H9 (cell line): ENCODE results near the gene MUC16. TPM values are rescaled to one million over a fixed set of nuclear protein-coding genes. Genes with fewer than 3 reads are reported as not detected.

Experiments
- DNase-seq: peaks from one replicate; pipeline ENCODE4 v3.0.0-alpha.2; 2017
- H2AFZ ChIP-seq: one replicate; pipeline ENCODE4 v1.6.1; 2013; ENCODE audit warnings: mild to moderate bottlenecking, low read length, control low read depth, moderate library complexity
- H2AK5ac ChIP-seq: 2 replicates; pipeline ENCODE4 v1.6.1; 2013; ENCODE audit warnings: low read length, control low read depth, mixed read lengths; ENCODE audit not compliant: insufficient read length
- H2BK120ac ChIP-seq: one replicate; pipeline ENCODE4 v1.6.1; 2013; ENCODE audit warnings: low read depth, mild to moderate bottlenecking, low read length, control low read depth, inconsistent platforms; ENCODE audit not compliant: poor library complexity, severe bottlenecking
- H2BK12ac ChIP-seq: 2 replicates; pipeline ENCODE4 v1.6.1; 2013; ENCODE audit warnings: low read length, control low read depth, mixed read lengths, low read depth; ENCODE audit not compliant: insufficient read length
- H2BK15ac ChIP-seq: 2 replicates; pipeline ENCODE4 v1.6.1; 2013; ENCODE audit warnings: low read depth, low read length, control low read depth
- H2BK20ac ChIP-seq: one replicate; pipeline ENCODE4 v1.6.1; 2013; ENCODE audit warnings: low read depth, mild to moderate bottlenecking, low read length, control low read depth, inconsistent platforms; ENCODE audit not compliant: poor library complexity, severe bottlenecking
- H2BK5ac ChIP-seq: 2 replicates; pipeline ENCODE4 v1.6.1; 2013; ENCODE audit warnings: low read length, control low read depth, mixed read lengths; ENCODE audit not compliant: insufficient read length
- H3K14ac ChIP-seq: 2 replicates; pipeline ENCODE4 v1.6.1; 2013; ENCODE audit warnings: low read length, control low read depth; ENCODE audit not compliant: insufficient read depth
- H3K18ac ChIP-seq: 2 replicates; pipeline ENCODE4 v1.6.1; 2013; ENCODE audit warnings: low read depth, mild to moderate bottlenecking, mixed read lengths, low read length, control low read depth; ENCODE audit not compliant: insufficient read length
- H3K23ac ChIP-seq: 2 replicates; pipeline ENCODE4 v1.6.1; 2013; ENCODE audit warnings: low read length, control low read depth, mixed read lengths, low read depth; ENCODE audit not compliant: insufficient read length
- H3K23me2 ChIP-seq: 2 replicates; pipeline ENCODE4 v1.6.1; 2013; ENCODE audit warnings: low read depth, mild to moderate bottlenecking, mixed read lengths, low read length, control low read depth; ENCODE audit not compliant: insufficient read length, poor library complexity, severe bottlenecking
- H3K27ac ChIP-seq: 2 replicates; pipeline ENCODE4 v1.5.1; 2013; ENCODE audit warnings: low read length, control low read depth, mixed read lengths, low read depth; ENCODE audit not compliant: insufficient read length
- H3K27me3 ChIP-seq: 2 replicates; pipeline ENCODE4 v1.6.1; 2013; ENCODE audit warnings: low read length, control low read depth, inconsistent platforms; ENCODE audit not compliant: insufficient read depth
- H3K4ac ChIP-seq: 2 replicates; pipeline ENCODE4 v1.6.1; 2013; ENCODE audit warnings: low read depth, mild to moderate bottlenecking, control low read depth, inconsistent platforms, low read length, moderate library complexity
- H3K4me1 ChIP-seq: 2 replicates; pipeline ENCODE4 v1.6.1; 2013; ENCODE audit warnings: low read length, control low read depth, inconsistent platforms; ENCODE audit not compliant: insufficient read depth
- H3K4me2 ChIP-seq: 2 replicates; pipeline ENCODE4 v1.6.1; 2013; ENCODE audit warnings: low read length, control low read depth, mixed read lengths; ENCODE audit not compliant: insufficient read length, insufficient read depth
- H3K56ac ChIP-seq: 2 replicates; pipeline ENCODE4 v1.6.1; 2013; ENCODE audit warnings: low read depth, mild to moderate bottlenecking, mixed read lengths, low read length, control low read depth; ENCODE audit not compliant: insufficient read length
- H3K79me1 ChIP-seq: 2 replicates; pipeline ENCODE4 v1.6.1; 2013; ENCODE audit warnings: low read depth, mild to moderate bottlenecking, moderate library complexity, low read length, control low read depth, inconsistent platforms; ENCODE audit not compliant: insufficient read depth, poor library complexity, severe bottlenecking
- H3K79me2 ChIP-seq: 2 replicates; pipeline ENCODE4 v1.6.1; 2013; ENCODE audit warnings: low read length, control low read depth, inconsistent platforms; ENCODE audit not compliant: insufficient read depth
- H3K9ac ChIP-seq: 2 replicates; pipeline ENCODE4 v1.6.1; 2013; ENCODE audit warnings: low read length, control low read depth, mixed read lengths; ENCODE audit not compliant: insufficient read length; ENCODE audit errors: extremely low read depth
- H3K9me3 ChIP-seq: one replicate; pipeline ENCODE4 v1.6.1; 2013; ENCODE audit warnings: low read depth, low read length, inconsistent platforms; ENCODE audit not compliant: control insufficient read depth
- H3T11ph ChIP-seq: one replicate; pipeline ENCODE4 v1.6.1; 2013; ENCODE audit warnings: mild to moderate bottlenecking, low read length, control low read depth, inconsistent platforms
- H4K20me1 ChIP-seq: one replicate; pipeline ENCODE4 v1.6.1; 2013; ENCODE audit not compliant: control insufficient read depth, insufficient read length, insufficient read depth
- H4K5ac ChIP-seq: 2 replicates; pipeline ENCODE4 v1.6.1; 2013; ENCODE audit warnings: low read depth, mild to moderate bottlenecking, mixed read lengths, low read length, control low read depth; ENCODE audit not compliant: insufficient read length
- H4K8ac ChIP-seq: replicated peaks from 2 replicates; pipeline ENCODE4 v1.6.1; 2013; ENCODE audit warnings: low read length, control low read depth, mixed read lengths, low read depth; ENCODE audit not compliant: insufficient read length
- H4K91ac ChIP-seq: 2 replicates; pipeline ENCODE4 v1.6.1; 2013; ENCODE audit warnings: low read depth, mild to moderate bottlenecking, moderate library complexity, mixed read lengths, low read length, control low read depth; ENCODE audit not compliant: insufficient read length
- H3K27ac Mint-ChIP-seq, 3 experiments: 2 replicates in 2 of 3; 3 replicates in 1 of 3; pipeline ENCODE4 v1.8.0; 2020 to 2021; ENCODE audit warnings: mixed read lengths in 3 of 3, mild to moderate bottlenecking in 1 of 3, moderate library complexity in 1 of 3
- H3K27me3 Mint-ChIP-seq: 2 replicates; pipeline ENCODE4 v1.8.0; 2021; ENCODE audit warnings: low read depth, mild to moderate bottlenecking, moderate library complexity, mixed read lengths
- H3K36me3 Mint-ChIP-seq, 3 experiments: 2 replicates in 2 of 3; 3 replicates in 1 of 3; pipeline ENCODE4 v1.8.0; 2020 to 2021; ENCODE audit warnings: low read depth in 3 of 3, mixed read lengths in 3 of 3; ENCODE audit not compliant: insufficient read depth in 1 of 3
- H3K4me1 Mint-ChIP-seq, 2 experiments: 2 replicates each; pipeline ENCODE4 v1.8.0; 2020; ENCODE audit warnings: mixed read lengths in 2 of 2
- H3K4me3 Mint-ChIP-seq, 2 experiments: 2 replicates in 1 of 2; 3 replicates in 1 of 2; pipeline ENCODE4 v1.8.0; 2020 to 2021; ENCODE audit warnings: mild to moderate bottlenecking in 2 of 2, mixed read lengths in 2 of 2, moderate library complexity in 1 of 2
- H3K9me3 Mint-ChIP-seq, 2 experiments: 2 replicates in 1 of 2; 3 replicates in 1 of 2; pipeline ENCODE4 v1.8.0; 2020; ENCODE audit warnings: mild to moderate bottlenecking in 2 of 2, mixed read lengths in 2 of 2, moderate library complexity in 1 of 2
- CTCF ChIP-seq: fragments of 200-600 bp; sonication (generic); conservative IDR thresholded peaks from 3 replicates; pipeline ENCODE4 v1.8.0; 2021; ENCODE audit warnings: antibody characterized with exemption, mild to moderate bottlenecking
- WGBS: extraction: QIAGEN DNeasy Blood & Tissue Kit; methylation state at CpG from one replicate; pipeline ENCODE4 v1.1.7; 2013; ENCODE audit warnings: missing lambda C conversion rate, low lambda C conversion rate, mixed read lengths; ENCODE audit not compliant: insufficient read length; ENCODE audit errors: extremely low coverage; 5-methylcytosine and 5-hydroxymethylcytosine counted together
- total RNA-seq: library from RNA; stranded (reverse); gene quantifications from 2 replicates; pipeline ENCODE4 v1.2.1, GENCODE V29; 2021

The MUC16 gene
- total RNA-seq, 1 experiment from 2014 or later: 0.22 TPM

- no peak for DNase-seq
Measured at GRCh38 chr19:9043524-9043923, 33.3 kb upstream of the MUC16 start.

More at GRCh38 chr19:9043524-9043923, 33.3 kb upstream of the MUC16 start:
- Mint-ChIP-seq H3K9me3 (no peaks in the 10 kb centered on the region), H3K4me1 (peaks cover 20 to 22% of the 10 kb centered on the region in 2 experiments), H3K36me3 (no peaks in the 10 kb centered on the region), H3K4me3 (no peak overlapping the region), H3K27me3 (peaks cover 2% of the 10 kb centered on the region; the same call in 1 of the 2 replicates), H3K27ac (no peak overlapping the region)
- no peak overlapping the region for H3K14ac ChIP-seq
- H3K79me2 ChIP-seq: no peaks in the 10 kb centered on the region
- WGBS: no CpG with 5 or more reads among the region's 5 CpGs
- H4K5ac ChIP-seq: no peak overlapping the region
- TF ChIP-seq CTCF: no peak
- no peak overlapping the region for H2BK15ac ChIP-seq
- H2BK120ac ChIP-seq: no peak overlapping the region
- no peaks in the 10 kb centered on the region for H3K79me1 ChIP-seq
- H3K56ac ChIP-seq: no peak overlapping the region
- H3K27me3 ChIP-seq: no peaks in the 10 kb centered on the region
- H2AK5ac ChIP-seq: no peak overlapping the region
- no peaks in the 10 kb centered on the region for H3K9me3 ChIP-seq
- H2BK12ac ChIP-seq: no peak overlapping the region
- H3T11ph ChIP-seq: no peak overlapping the region
- no peak overlapping the region for H3K4me2 ChIP-seq
- no peak overlapping the region for H2AFZ ChIP-seq
- no peak overlapping the region for H4K8ac ChIP-seq
- H3K9ac ChIP-seq: no peak overlapping the region
- H2BK20ac ChIP-seq: no peak overlapping the region
- no peaks in the 10 kb centered on the region for H4K20me1 ChIP-seq
- no peak overlapping the region for H3K18ac ChIP-seq
- H4K91ac ChIP-seq: no peak overlapping the region
- H3K23ac ChIP-seq: no peak overlapping the region
- no peak overlapping the region for H3K4ac ChIP-seq
- no peak overlapping the region for H3K27ac ChIP-seq
- H3K23me2 ChIP-seq: no peaks in the 10 kb centered on the region
- H2BK5ac ChIP-seq: no peak overlapping the region
- H3K4me1 ChIP-seq: 0 out of 2 replicates have a peak, but pooled peaks cover 2% of the 10 kb centered on the region
